OCI-LY7 (cell line): Measurements from ENCODE around the gene ACOX1. TPM values are rescaled to one million over a fixed set of nuclear protein-coding genes. Genes with fewer than 3 reads are reported as not detected.

Experiments
- BruUV-seq: library from RNA; stranded (reverse); fragments of 400-500 nt; replicated peaks from 2 replicates; lab custom pipeline; 2021; lab: Mats Ljungman, UMichigan
- CTCF ChIA-PET: fragments of 300-600 bp; sonication (Branson Sonifier 250); formaldehyde crosslinking; loops from one replicate; lab custom pipeline; 2022; ENCODE audit warnings: antibody characterized with exemption; ENCODE audit not compliant: unreplicated experiment; lab: Charles Lee
- POLR2A ChIA-PET: fragments of 300-600 bp; sonication (Branson Sonifier 250); formaldehyde crosslinking; loops from one replicate; lab custom pipeline; 2022; ENCODE audit warnings: antibody characterized with exemption; lab: Charles Lee
- DNase-seq: peaks from one replicate; pipeline ENCODE4 v3.0.0-alpha.2; 2015; ENCODE audit warnings: low spot score
- H2AFZ ChIP-seq: fragments of 200-600 bp; sonication (generic), shearing (Covaris generic); 2 replicates; pipeline ENCODE4 v1.6.1; 2014; ENCODE audit warnings: mild to moderate bottlenecking, antibody characterized with exemption, low read length, moderate library complexity
- H3K27ac ChIP-seq: fragments of 200-600 bp; sonication (generic); 2 replicates; pipeline ENCODE4 v1.5.1; 2014; ENCODE audit warnings: mixed run types, low read depth, mild to moderate bottlenecking, moderate library complexity, low read length, inconsistent platforms; ENCODE audit not compliant: poor library complexity, severe bottlenecking
- H3K36me3 ChIP-seq: fragments of 200-600 bp; sonication (generic); 2 replicates; pipeline ENCODE4 v1.6.1; 2014; ENCODE audit warnings: mild to moderate bottlenecking, antibody characterized with exemption, low read length, moderate library complexity, mixed read lengths; ENCODE audit not compliant: insufficient read depth
- H3K4me1 ChIP-seq: fragments of 200-600 bp; sonication (generic); 2 replicates; pipeline ENCODE4 v1.5.1; 2014; ENCODE audit warnings: mild to moderate bottlenecking, low read length; ENCODE audit not compliant: insufficient read depth, poor library complexity, severe bottlenecking
- H3K4me2 ChIP-seq: fragments of 200-600 bp; sonication (generic); 2 replicates; pipeline ENCODE4 v1.6.1; 2014; ENCODE audit warnings: mild to moderate bottlenecking, low read length
- H3K4me3 ChIP-seq: fragments of 200-600 bp; sonication (generic); 2 replicates; pipeline ENCODE4 v1.5.1; 2014; ENCODE audit warnings: mild to moderate bottlenecking, low read depth, low read length; ENCODE audit not compliant: poor library complexity, severe bottlenecking
- H3K79me2 ChIP-seq: fragments of 200-600 bp; sonication (generic); 2 replicates; pipeline ENCODE4 v1.6.1; 2016; ENCODE audit warnings: low read depth, mild to moderate bottlenecking, low read length, moderate library complexity, mixed read lengths; ENCODE audit not compliant: insufficient read depth
- H3K9me2 ChIP-seq: fragments of 200-600 bp; sonication (generic); 2 replicates; pipeline ENCODE4 v1.6.1; 2016; ENCODE audit warnings: mild to moderate bottlenecking, low read length, mixed read lengths; ENCODE audit not compliant: insufficient read depth
- H3K9me3 ChIP-seq: fragments of 200-600 bp; sonication (generic); 2 replicates; pipeline ENCODE4 v1.6.1; 2014; ENCODE audit warnings: mild to moderate bottlenecking, mixed run types, low read length, mixed read lengths
- H4K20me1 ChIP-seq: fragments of 200-600 bp; sonication (generic); 2 replicates; pipeline ENCODE4 v1.6.1; 2014; ENCODE audit warnings: mild to moderate bottlenecking, antibody characterized with exemption, low read length, moderate library complexity, mixed read lengths; ENCODE audit not compliant: insufficient read depth
- EZH2phosphoT487 ChIP-seq: fragments of 200-600 bp; sonication (generic); IDR thresholded peaks from 2 replicates; pipeline ENCODE4 v1.6.1; 2018; ENCODE audit warnings: low read depth, borderline replicate concordance, mild to moderate bottlenecking, mixed run types, antibody characterized with exemption, low read length, moderate library complexity, mixed read lengths
- intact Hi-C: fragments of 100-400 bp; cut with micrococcal nuclease; formaldehyde crosslinking; loops from one replicate; pipeline ENCODE4 v1.10.0; 2022; ENCODE audit not compliant: unreplicated experiment
- total RNA-seq, 2 experiments: library from RNA; depleted of rRNA in 1 of 2; stranded (reverse); fragments of >200 nt in 1 of 2; shearing (Covaris generic) in 1 of 2; gene quantifications; 2 replicates each; pipeline ENCODE4 v1.2.3, GENCODE V29; 2014 to 2022
- TF ChIP-seq, protein P1 (sequence below): fragments of 200-600 bp; sonication (generic); conservative IDR thresholded peaks from 2 replicates; pipeline ENCODE4 v1.5.1; 2014; ENCODE audit warnings: mild to moderate bottlenecking, antibody characterized with exemption, low read length, moderate library complexity, mixed read lengths

The ACOX1 gene
- total RNA-seq, 2 experiments from 2014 or later, result 22.6 to 34.6 TPM

DNA sequence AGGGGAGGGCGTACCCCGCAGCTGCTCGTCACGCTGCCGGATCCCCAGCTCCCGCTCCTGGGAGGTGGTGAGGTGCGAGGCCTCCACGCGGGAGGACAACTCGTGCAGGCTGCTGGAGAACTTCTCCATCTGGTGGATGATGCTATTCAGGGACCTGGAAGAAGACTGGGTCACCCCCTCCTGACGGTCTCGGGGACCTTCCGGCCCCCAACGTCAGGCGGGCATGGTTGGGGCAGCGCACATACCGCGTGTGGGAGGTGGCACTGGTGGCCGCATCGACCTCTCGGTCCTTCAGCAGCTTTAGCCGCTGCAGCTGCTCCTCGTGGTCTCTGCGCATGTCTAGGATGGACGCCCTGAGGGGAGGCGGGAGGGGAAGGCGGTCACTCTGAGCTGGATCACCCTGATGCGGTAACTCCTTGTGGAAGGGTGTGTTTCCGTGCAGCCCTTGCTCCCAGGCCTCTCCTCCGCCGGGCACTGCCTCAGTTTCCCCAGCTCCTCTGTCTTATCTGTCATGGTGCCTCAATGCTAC lies 61.0 kb downstream of the ACOX1 start:
- BruUV-seq, result no TSS peak
- no peaks in the 10 kb centered on the region for H4K20me1 ChIP-seq
- ChIA-PET CTCF (interaction anchor here (0.6 kb wide), 1 partner anchor 177 kb away, joined by 3 read pairs; no protein-coding TSS in a partner anchor), POLR2A (interaction anchor here (0.6 kb wide), 2 partner anchors 23 to 1396 kb away, joined by 3 to 4 read pairs; partner anchors contain the start of gene FBF1)
- DNase-seq, result no peak
- no peaks in the 10 kb centered on the region for H3K9me2 ChIP-seq
- H3K79me2 ChIP-seq, result no peaks in the 10 kb centered on the region
- H3K9me3 ChIP-seq, result no peaks in the 10 kb centered on the region
- intact Hi-C loops, result no loop called here
- H3K4me3 ChIP-seq, result no peak overlapping the region
- no peak overlapping the region for H2AFZ ChIP-seq
- TF ChIP-seq, protein P1, sequence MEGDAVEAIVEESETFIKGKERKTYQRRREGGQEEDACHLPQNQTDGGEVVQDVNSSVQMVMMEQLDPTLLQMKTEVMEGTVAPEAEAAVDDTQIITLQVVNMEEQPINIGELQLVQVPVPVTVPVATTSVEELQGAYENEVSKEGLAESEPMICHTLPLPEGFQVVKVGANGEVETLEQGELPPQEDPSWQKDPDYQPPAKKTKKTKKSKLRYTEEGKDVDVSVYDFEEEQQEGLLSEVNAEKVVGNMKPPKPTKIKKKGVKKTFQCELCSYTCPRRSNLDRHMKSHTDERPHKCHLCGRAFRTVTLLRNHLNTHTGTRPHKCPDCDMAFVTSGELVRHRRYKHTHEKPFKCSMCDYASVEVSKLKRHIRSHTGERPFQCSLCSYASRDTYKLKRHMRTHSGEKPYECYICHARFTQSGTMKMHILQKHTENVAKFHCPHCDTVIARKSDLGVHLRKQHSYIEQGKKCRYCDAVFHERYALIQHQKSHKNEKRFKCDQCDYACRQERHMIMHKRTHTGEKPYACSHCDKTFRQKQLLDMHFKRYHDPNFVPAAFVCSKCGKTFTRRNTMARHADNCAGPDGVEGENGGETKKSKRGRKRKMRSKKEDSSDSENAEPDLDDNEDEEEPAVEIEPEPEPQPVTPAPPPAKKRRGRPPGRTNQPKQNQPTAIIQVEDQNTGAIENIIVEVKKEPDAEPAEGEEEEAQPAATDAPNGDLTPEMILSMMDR, result no peak
- no peak for TF ChIP-seq EZH2phosphoT487
- no peak overlapping the region for H3K4me2 ChIP-seq
- no peaks in the 10 kb centered on the region for H3K4me1 ChIP-seq
- H3K36me3 ChIP-seq, result no peaks in the 10 kb centered on the region
- H3K27ac ChIP-seq, result no peak overlapping the region

DNA sequence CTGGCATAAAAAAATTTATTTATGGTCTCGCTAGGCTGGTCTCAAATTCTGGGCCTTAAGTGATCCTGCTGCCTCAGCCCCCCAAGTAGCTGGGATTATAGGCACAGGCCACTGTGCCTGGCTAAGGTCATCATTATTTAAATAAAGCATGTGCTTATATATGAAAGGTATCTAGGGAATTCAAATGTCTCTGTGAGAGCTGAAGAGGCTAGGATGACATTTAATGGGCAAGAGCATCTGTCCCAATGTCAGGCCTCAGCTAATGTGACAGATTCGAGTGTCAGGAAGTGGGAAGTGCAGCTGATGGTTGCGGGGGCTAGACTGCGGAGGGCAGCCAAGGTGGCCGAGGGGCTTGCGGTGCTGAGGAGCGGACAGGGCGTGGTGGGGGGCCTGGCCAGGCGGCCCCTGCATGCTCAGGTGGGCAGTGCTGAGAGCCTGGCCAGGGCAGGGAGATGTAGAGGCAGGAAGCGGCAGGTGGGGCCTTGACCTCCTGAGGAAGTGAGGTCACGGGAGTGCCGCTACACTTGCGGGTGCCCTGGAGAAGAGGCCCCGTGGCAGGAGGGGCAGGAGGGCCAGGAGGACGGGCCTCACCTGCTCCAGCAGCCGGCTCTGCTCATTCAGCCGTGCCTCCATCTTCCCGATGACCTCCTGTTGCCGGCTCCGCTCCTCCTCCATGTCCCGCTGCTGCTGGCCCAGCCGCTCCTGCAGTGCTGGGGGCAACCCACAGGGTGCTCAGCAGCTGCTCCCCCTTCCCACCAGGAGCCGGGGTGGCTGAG lies 61.6 kb downstream of the ACOX1 start:
- no peaks in the 10 kb centered on the region for H3K79me2 ChIP-seq
- H3K9me3 ChIP-seq, result no peaks in the 10 kb centered on the region
- POLR2A ChIA-PET, result interaction anchor here (0.6 to 1.1 kb wide), 4 partner anchors 10 to 1397 kb away, joined by 3 to 4 read pairs (median 3); partner anchors contain the start of genes ACOX1 and TEN1
- no peak overlapping the region for H2AFZ ChIP-seq
- TF ChIP-seq, protein P1, result no peak
- no peak for TF ChIP-seq EZH2phosphoT487
- H3K27ac ChIP-seq, result no peak overlapping the region
- H3K9me2 ChIP-seq, result no peaks in the 10 kb centered on the region
- CTCF ChIA-PET, result interaction anchor here (0.6 kb wide), 1 partner anchor 178 kb away, joined by 3 read pairs; no protein-coding TSS in a partner anchor
- DNase-seq, result no peak
- BruUV-seq, result no TSS peak
- H4K20me1 ChIP-seq, result no peaks in the 10 kb centered on the region
- no peaks in the 10 kb centered on the region for H3K4me1 ChIP-seq
- H3K36me3 ChIP-seq, result no peaks in the 10 kb centered on the region
- no peak overlapping the region for H3K4me3 ChIP-seq
- intact Hi-C loops, result no loop called here
- no peak overlapping the region for H3K4me2 ChIP-seq
